Aorta (tissue), 5 donors: ENCODE data around the gene PRKCA. TPM values are rescaled to one million over a fixed set of nuclear protein-coding genes. Genes with fewer than 3 reads are reported as not detected.

ENCODE experiments used
- ATAC-seq: fragments of 200-7000 bp; cut with Tn5 transposase; one replicate; pipeline ENCODE4 v1.9.1; 2022; ENCODE audit warnings: moderate library complexity; ENCODE audit not compliant: low FRiP score
- DNase-seq, 2 donors: peaks; one replicate each; pipeline ENCODE4 v3.0.0-alpha.2; 2020
- H3K27ac ChIP-seq, 2 donors: one replicate each; pipeline ENCODE4 v1.5.1; 2013; ENCODE audit warnings: low read length in 2 of 2, mild to moderate bottlenecking in 2 of 2, moderate library complexity in 2 of 2, control low read depth in 1 of 2, inconsistent platforms in 1 of 2, low read depth in 1 of 2
- H3K27me3 ChIP-seq, 2 donors: one replicate each; pipeline ENCODE4 v1.6.1; 2013; ENCODE audit warnings: control low read depth in 1 of 2, low read length in 1 of 2, mild to moderate bottlenecking in 1 of 2, moderate library complexity in 1 of 2; ENCODE audit not compliant: insufficient read depth in 2 of 2, control insufficient read depth in 1 of 2
- H3K36me3 ChIP-seq, 2 donors: one replicate each; pipeline ENCODE4 v1.6.1; 2013; ENCODE audit warnings: control low read depth in 1 of 2, low read length in 1 of 2, mild to moderate bottlenecking in 1 of 2; ENCODE audit not compliant: insufficient read depth in 2 of 2, control insufficient read depth in 1 of 2
- H3K4me1 ChIP-seq, 2 donors: one replicate each; pipeline ENCODE4 v1.6.1; 2013; ENCODE audit warnings: low read length in 2 of 2, control low read depth in 1 of 2, mild to moderate bottlenecking in 1 of 2, moderate library complexity in 1 of 2; ENCODE audit not compliant: insufficient read depth in 2 of 2, control insufficient read depth in 1 of 2
- H3K4me3 ChIP-seq, 2 donors: one replicate each; pipeline ENCODE4 v1.5.1; 2013; ENCODE audit warnings: low read length in 2 of 2, control low read depth in 1 of 2, mild to moderate bottlenecking in 1 of 2
- H3K9me3 ChIP-seq: one replicate; pipeline ENCODE4 v1.6.1; 2013; ENCODE audit warnings: mild to moderate bottlenecking, low read length; ENCODE audit not compliant: control insufficient read depth
- WGBS, 2 donors: extraction: QIAGEN DNeasy Blood & Tissue Kit; methylation state at CpG; one replicate each; pipeline ENCODE4 v1.1.7; 2013; 5-methylcytosine and 5-hydroxymethylcytosine counted together
- intact Hi-C, 2 donors: fragments of 100-400 bp; cut with DNase I; formaldehyde crosslinking; loops; one replicate each; pipeline versions ENCODE4 v1.14.2 to v1.15.0; 2022
- polyA plus RNA-seq, 2 donors: library from polyadenylated mRNA; stranded (reverse); fragments of 200-250 nt; gene quantifications; one replicate each; pipeline ENCODE4 v1.2.3, GENCODE V29; 2013
- total RNA-seq, 2 donors: library from RNA; stranded (reverse); fragmentation: NEBNext Ultra II Directional; extraction: Animal tissue kit (Norgen Biotek cat#: 25700); gene quantifications; one replicate each; pipeline ENCODE4 v1.2.1, GENCODE V29; 2021
- donor health status: healthy with polysubstance abuse.
- donor health status: Bipolar disorder and iron deficiency.
- donor health status: DM: no; HTN: no; CAD: no.
- donor health status: DM: no; HTN: no; CAD: no.
- donor health status: DM: yes; HTN: yes; CAD: no.

The PRKCA gene
- total and polyA plus RNA-seq, 4 donors = 2.7 to 15.4 (median 9.1) TPM

DNA sequence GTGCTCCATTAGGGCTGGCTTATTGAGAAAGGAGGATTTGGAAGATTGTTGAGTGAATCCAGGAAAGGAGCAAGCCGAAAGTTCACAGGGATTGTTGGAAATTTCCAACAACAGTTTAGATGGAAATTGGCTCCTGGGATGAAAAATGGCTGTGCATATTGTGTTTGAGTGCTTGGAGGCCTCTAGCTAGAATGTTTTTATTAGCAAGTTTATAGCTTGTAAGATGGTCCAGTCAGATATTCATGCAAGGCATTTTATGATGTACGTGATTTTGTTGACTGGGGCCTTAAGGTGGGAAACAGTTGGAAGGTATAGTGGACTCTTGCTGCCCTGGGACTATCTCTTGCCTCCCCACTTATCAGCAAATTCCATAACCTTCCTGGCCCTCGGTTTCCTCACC, 216.7 kb downstream of the PRKCA start:
- ATAC-seq = no peak
- Histone ChIP-seq H3K36me3 (no peaks in the 10 kb centered on the region), H3K4me3 (no peak overlapping the region), H3K27me3 (no peaks in the 10 kb centered on the region), H3K9me3 (no peaks in the 10 kb centered on the region), H3K4me1 (no peaks in the 10 kb centered on the region), H3K27ac (no peak overlapping the region)
- WGBS, 2 donors = 92 to 95% methylated on average over 3 of the region's 3 CpGs
- DNase-seq = no peak
- intact Hi-C loops = no loop called here

GRCh38 chr17:66520999-66521398, 218.6 kb downstream of the PRKCA start:
- WGBS, 2 donors = 31 to 46% methylated on average over 2 of the region's 2 CpGs
- Histone ChIP-seq H3K27ac (no peak overlapping the region), H3K27me3 (no peaks in the 10 kb centered on the region), H3K36me3 (no peaks in the 10 kb centered on the region), H3K4me1 (no peaks in the 10 kb centered on the region), H3K9me3 (no peaks in the 10 kb centered on the region), H3K4me3 (no peak overlapping the region)
- DNase-seq = no peak
- intact Hi-C loops = no loop called here
- ATAC-seq = no peak

DNA sequence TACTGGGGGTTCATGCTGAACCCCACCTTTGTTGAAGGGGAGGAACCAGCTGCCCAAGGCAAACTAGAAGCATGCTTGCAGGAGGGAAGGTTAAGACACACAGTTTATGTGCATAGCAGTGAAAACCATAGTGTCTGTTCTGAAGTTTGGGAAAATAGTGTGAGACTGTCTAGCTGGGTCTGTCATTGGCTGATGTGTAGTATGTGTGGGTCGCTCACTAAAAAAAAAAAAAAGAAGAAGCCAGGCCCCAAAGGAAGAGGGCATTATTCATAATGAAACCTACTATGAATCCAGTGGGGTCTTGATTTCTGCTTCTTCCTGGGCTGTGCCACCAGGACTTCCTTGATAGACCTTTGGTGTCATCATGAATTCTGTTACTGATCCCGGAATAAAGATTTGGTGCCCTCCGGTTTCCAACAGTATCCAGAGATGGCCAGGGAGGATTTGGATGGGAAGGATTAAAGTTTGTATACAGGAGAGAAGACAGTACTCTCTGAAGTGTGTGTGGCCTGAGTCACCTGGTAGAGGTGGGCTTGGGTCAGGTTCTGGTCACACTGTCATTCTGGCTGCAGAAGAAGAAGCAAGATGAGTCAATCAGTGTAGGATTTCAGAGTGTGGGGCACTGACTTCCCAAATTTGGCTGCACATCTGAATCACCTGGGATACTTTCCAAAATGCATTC, 220.3 kb downstream of the PRKCA start:
- H3K4me3 ChIP-seq = no peak overlapping the region
- intact Hi-C loops = no loop called here
- H3K36me3 ChIP-seq = no peaks in the 10 kb centered on the region
- DNase-seq = no peak
- no peaks in the 10 kb centered on the region for H3K9me3 ChIP-seq
- H3K27ac ChIP-seq = no peak overlapping the region
- no peak for ATAC-seq
- H3K4me1 ChIP-seq = no peaks in the 10 kb centered on the region
- WGBS, 2 donors = 95 to 97% methylated on average over 3 of the region's 3 CpGs
- H3K27me3 ChIP-seq = no peaks in the 10 kb centered on the region

GRCh38 chr17:66523378-66524200, 221.2 kb downstream of the PRKCA start:
- no peak for ATAC-seq
- no peaks in the 10 kb centered on the region for H3K9me3 ChIP-seq
- 86 to 88% methylated on average over 6 of the region's 6 CpGs for WGBS, 2 donors
- no peak overlapping the region for H3K4me3 ChIP-seq
- H3K4me1 ChIP-seq = no peaks in the 10 kb centered on the region
- intact Hi-C loops = no loop called here
- no peaks in the 10 kb centered on the region for H3K27me3 ChIP-seq
- H3K36me3 ChIP-seq = no peaks in the 10 kb centered on the region
- DNase-seq = no peak
- H3K27ac ChIP-seq = no peak overlapping the region

DNA sequence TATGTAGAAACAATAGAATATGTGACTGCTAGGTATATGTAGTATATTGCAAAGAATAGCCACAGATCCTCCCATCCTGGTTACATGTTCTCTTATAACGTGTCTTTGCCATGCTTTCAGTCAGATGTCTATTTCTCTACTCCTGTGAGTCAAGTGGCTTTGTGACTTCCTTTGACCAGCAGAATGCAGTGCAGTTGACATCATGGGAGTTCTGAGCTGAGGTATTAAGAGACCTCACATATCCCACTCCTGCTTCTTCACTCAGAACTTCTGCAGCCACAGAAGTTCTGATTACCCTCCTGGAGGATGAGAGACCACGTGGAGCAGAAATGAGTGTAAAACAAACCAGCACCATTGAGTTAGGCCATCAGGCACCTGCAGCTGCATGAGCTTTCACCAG, 222.5 kb downstream of the PRKCA start:
- Histone ChIP-seq H3K36me3 (no peaks in the 10 kb centered on the region), H3K9me3 (no peaks in the 10 kb centered on the region), H3K27ac (no peak overlapping the region), H3K4me1 (no peaks in the 10 kb centered on the region), H3K27me3 (no peaks in the 10 kb centered on the region), H3K4me3 (no peak overlapping the region)
- intact Hi-C loops = no loop called here
- DNase-seq = no peak
- ATAC-seq = no peak
- WGBS, 2 donors = 94 to 98% methylated on average over 2 of the region's 2 CpGs

DNA sequence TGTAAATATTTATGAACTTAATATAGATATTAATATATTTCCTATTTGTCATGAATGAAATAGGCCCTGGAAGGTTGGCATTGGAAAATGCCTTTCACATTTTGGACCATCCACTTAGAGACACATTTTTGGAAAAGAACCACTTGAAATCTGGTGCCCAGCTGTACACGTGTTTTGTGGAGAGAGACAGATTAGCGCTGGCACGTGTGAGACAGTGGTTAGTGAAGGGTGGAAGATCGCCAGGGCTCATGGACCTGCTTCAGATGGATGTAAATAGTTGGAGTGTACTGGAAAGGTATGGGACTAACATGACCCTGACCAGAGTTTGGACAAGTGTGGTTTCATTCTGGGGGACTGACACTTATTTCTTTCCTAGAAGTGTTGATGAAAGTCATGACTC, 222.9 kb downstream of the PRKCA start:
- intact Hi-C loops = no loop called here
- ATAC-seq = no peak

DNA sequence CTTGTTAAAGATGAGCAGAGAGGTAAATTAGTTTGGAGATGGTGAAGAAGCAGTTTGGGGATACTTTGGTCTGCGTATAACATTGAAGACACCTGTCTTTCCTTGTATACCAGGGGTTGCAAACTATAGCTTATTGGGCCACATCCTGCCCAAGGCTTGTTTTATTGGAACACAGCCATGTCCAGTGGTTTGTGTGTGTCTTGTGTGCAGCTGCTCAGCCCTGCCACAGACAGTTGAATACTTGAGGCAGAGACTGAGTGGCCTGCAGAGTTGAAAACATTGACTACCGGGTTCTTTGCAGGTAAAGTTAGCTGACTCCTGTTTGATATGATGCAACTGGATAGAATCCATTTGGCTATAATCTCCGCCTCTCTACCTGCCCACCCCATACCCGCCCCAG, 224.4 kb downstream of the PRKCA start:
- 97% methylated on average over 4 of the region's 4 CpGs for WGBS, 2 donors
- ATAC-seq (no peak), DNase-seq (no peak)
- H3K36me3 ChIP-seq = no peaks in the 10 kb centered on the region
- no peak overlapping the region for H3K4me3 ChIP-seq
- H3K9me3 ChIP-seq = no peaks in the 10 kb centered on the region
- H3K4me1 ChIP-seq = no peaks in the 10 kb centered on the region
- no peak overlapping the region for H3K27ac ChIP-seq
- intact Hi-C loops = no loop called here
- H3K27me3 ChIP-seq = no peaks in the 10 kb centered on the region

More for the DNA sequence above, 222.9 kb downstream of the PRKCA start:
- no peak for DNase-seq
- H3K4me3 ChIP-seq = no peak overlapping the region
- H3K36me3 ChIP-seq = no peaks in the 10 kb centered on the region
- no peak overlapping the region for H3K27ac ChIP-seq
- H3K27me3 ChIP-seq = no peaks in the 10 kb centered on the region
- H3K9me3 ChIP-seq = no peaks in the 10 kb centered on the region
- H3K4me1 ChIP-seq = no peaks in the 10 kb centered on the region
- WGBS, 2 donors = 37 to 44% methylated on average over 4 of the region's 4 CpGs

DNA sequence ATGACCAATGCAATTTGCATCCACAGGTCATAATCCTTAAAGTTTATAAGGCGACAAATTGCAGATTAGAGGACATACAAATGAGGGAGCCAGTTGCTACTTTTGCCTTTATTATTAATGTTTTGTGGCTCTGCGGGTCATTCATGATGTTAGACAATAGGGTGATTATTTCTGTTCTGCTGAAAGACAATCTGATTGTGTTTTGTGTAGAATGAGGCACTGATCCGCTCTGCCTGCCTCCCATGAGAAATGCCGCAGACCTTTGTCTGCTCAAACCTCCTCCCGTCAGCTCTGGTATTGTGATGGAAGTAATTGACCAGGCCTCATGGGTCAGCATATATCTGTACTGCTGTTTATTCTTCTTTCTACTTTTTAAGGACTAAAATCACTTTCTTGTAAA, 224.9 kb downstream of the PRKCA start:
- H3K36me3 ChIP-seq = no peaks in the 10 kb centered on the region
- intact Hi-C loops = no loop called here
- no peaks in the 10 kb centered on the region for H3K9me3 ChIP-seq
- H3K4me3 ChIP-seq = no peak overlapping the region
- ATAC-seq = no peak
- no peak overlapping the region for H3K27ac ChIP-seq
- WGBS, 2 donors = 97 to 98% methylated on average over 5 of the region's 5 CpGs
- H3K27me3 ChIP-seq = no peaks in the 10 kb centered on the region
- no peak for DNase-seq
- no peaks in the 10 kb centered on the region for H3K4me1 ChIP-seq

- no peak for DNase-seq
- WGBS, 2 donors = 93 to 94% methylated on average over 5 of the region's 5 CpGs
- H3K4me1 ChIP-seq = no peaks in the 10 kb centered on the region
- no peak overlapping the region for H3K4me3 ChIP-seq
- H3K27ac ChIP-seq = no peak overlapping the region
- no peak for ATAC-seq
- no peaks in the 10 kb centered on the region for H3K9me3 ChIP-seq
- H3K36me3 ChIP-seq = no peaks in the 10 kb centered on the region
- no peaks in the 10 kb centered on the region for H3K27me3 ChIP-seq
- intact Hi-C loops = no loop called here
Measured at GRCh38 chr17:66531851-66532295, 229.5 kb downstream of the PRKCA start.
